ENCODE measurements around the gene CDK10.

Gene CDK10

DNA sequence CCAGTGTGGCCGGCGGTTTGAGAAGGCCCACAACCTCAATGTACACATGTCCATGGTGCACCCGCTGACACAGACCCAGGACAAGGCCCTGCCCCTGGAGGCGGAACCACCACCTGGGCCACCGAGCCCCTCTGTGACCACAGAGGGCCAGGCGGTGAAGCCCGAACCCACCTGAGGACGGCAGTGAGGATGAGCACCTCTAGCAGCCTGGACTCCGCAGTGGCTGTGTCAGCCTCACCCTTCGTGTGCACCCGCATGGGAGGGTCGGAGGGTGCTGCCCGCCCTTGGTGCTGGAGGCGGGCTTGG, 51.5 kb downstream of the CDK10 start:
- no peak for DNase-seq

DNA sequence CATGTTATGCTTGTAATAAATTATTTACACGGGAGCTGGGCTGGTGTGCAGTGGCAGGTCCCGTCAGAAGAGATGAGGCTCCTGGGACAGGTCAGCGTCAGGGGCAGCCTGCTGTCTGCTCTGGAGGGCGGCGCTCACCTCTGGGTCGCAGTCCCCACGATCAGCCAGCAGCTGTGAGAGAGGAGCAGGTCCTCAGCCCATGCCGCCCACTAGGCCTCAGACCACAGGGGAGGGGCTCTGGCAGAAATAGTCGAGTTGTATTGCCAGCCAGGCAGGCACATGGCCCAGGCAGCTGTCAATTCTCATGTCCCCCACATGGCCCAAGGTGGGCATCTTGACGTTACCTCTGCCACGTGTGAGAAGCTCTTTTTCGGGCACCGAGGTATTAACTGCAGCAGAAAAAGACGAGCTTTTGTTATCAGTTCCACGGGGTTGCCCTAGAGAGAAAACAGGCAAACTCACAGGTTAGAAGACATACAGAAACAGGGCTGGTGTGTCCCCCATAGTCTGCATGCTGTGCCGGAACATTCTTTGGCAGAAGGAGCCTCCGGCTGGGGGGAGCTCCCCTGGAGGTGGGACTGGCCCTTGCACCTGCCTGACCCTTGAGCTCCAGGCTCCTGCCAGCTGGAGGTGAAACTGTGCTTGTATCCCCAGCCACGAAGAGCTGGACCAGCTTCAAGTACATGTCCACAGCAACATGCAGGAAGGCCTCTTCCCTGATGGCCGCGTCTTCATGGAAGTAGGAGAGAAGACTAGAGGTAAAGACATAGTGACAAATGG, 52.2 kb downstream of the CDK10 start:
- DNase-seq: no peak

DNA sequence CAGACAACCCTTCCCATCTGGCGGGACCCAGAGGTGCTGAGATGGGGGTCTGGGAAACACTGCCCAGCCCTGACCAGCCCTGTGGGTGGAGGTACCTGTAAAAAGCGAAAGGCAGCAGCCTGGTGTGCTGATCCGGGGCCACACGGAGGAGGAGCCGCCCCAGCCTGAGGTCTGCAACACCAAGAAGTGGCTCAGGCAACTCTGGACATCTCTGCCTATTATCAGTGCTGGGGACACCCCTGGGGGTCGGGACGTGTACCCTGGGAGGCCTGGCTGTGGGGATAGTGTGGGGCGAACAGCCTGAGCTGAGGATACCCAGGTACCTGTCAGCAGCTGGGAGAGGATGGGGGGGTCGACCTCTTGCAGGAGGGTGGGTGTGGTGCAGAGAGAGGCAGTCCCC, 52.9 kb downstream of the CDK10 start:
- no peak for DNase-seq

DNA sequence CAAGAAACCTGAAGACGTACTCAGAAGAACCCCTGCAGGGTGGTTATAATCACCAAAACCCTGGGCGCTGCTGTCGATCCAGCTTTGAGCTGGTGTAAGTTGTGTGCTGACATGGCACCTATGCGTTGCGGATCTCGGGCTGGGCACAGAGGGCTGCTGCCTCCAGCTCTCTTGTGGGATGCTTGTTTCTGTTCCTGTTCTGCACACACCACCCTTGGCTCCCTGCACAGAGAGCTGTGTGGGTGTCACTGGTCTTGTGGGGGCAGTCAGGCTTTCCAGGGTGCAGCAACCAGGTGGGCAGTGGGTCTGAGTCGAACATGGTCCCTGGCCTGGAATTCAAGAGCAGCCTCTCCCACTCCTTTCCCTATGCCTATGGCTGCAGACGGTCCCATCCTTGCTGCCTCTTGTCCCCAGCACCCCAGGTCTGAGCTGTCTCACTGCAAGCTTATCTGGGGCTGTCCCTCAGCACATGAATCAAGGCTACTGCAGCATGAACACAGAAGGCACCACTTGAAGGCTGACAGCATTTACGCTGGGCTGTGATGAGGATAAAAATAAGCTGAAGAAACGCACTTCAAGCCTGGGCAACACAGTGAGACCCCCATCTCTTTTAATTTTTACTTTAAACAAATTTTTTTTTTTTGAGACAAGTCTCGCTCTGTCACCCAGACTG, 55.0 kb downstream of the CDK10 start:
- DNase-seq: no peak

DNA sequence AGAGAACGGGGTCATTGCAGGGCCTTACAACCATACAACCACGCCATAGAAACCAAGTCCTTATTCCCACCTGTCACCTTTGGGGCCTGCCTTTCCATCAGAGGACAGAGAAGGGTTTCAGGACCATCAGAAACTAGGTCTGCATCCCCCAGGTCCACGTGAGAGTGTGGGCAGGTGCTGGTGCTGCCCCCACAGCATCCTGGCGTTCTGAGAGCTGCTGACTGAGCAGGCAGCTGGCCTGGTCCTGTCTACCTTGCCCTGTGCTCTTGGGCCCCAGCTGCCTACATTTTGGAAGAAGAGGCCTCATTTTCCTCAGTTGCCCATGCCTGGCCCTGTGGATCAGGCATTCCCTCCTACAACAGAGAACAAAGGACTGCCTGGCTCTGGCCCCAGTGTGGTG, 56.5 kb downstream of the CDK10 start:
- DNase-seq: no peak

DNA sequence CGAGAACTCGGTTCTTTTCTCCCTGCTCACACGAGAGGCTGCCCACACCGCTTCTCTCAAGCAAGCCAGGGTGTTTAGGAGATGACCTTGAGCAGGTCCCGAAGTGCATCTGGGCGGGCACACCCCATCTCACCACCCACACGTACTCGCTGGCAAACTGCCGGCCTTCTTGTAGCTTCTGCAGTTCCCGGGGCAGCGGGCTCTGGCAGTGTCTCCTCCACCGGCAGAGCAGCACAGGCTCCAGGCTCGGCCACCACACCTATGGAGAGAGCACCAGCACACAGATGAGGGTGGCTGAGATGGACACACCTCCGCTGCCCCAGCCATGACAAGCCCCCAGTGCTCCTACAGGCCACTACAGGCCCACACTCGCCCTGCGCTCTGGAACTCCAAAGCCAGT, 58.3 kb downstream of the CDK10 start:
- no peak for DNase-seq
